BE2C (cell line): ENCODE data around the gene SMTN. TPM values are rescaled to one million over a fixed set of nuclear protein-coding genes. Genes with fewer than 3 reads are reported as not detected.

ENCODE experiments used
- DNase-seq: peaks from one replicate; pipeline ENCODE4 v3.0.0-alpha.2; 2020
- H3K27me3 ChIP-seq: fragments of 250-450 bp; sonication (Bioruptor Pico); 2 replicates; pipeline ENCODE4 v1.5.1; 2020; ENCODE audit warnings: mild to moderate bottlenecking
- H3K36me3 ChIP-seq: fragments of 250-450 bp; sonication (Bioruptor Pico); 2 replicates; pipeline ENCODE4 v1.5.1; 2020; ENCODE audit warnings: mild to moderate bottlenecking
- H3K4me1 ChIP-seq: fragments of 250-450 bp; sonication (Bioruptor Pico); 2 replicates; pipeline ENCODE4 v1.5.1; 2020
- H3K4me3 ChIP-seq: 2 replicates; pipeline ENCODE4 v1.5.1; 2011; ENCODE audit warnings: low read depth, low read length
- H3K9me3 ChIP-seq: fragments of 250-450 bp; sonication (Bioruptor Pico); 2 replicates; pipeline ENCODE4 v1.5.1; 2020
- CTCF ChIP-seq: IDR thresholded peaks from 2 replicates; pipeline ENCODE4 v1.5.1; 2012; ENCODE audit warnings: mild to moderate bottlenecking, low read depth, low read length
- polyA plus RNA-seq: library from polyadenylated mRNA; unstranded; fragments of >200 nt; gene quantifications from one replicate; pipeline ENCODE4 v1.2.1, GENCODE V29; 2012; ENCODE audit warnings: low read depth, missing spikeins; ENCODE audit not compliant: insufficient read length, insufficient read depth

The SMTN gene
- polyA plus RNA-seq, result 85.8 TPM

GRCh38 chr22:31080848-31081649 lies at the start of gene SMTN:
Gene SMTN, plus strand, starts transcription at chr22:31081318. Its CDS starts 1,941 bp downstream, at chr22:31083259.
- H3K27me3 ChIP-seq, result no peaks in the 10 kb centered on the region
- peak; percentile 95 for DNase-seq
- H3K36me3 ChIP-seq, result no peaks in the 10 kb centered on the region
- TF ChIP-seq CTCF, result no peak
- no peaks in the 10 kb centered on the region for H3K4me1 ChIP-seq
- peak within 1 kb of the TSS; percentile 77 for H3K4me3 ChIP-seq
- no peaks in the 10 kb centered on the region for H3K9me3 ChIP-seq

- H3K4me3 ChIP-seq, result no peak overlapping the region
- H3K9me3 ChIP-seq, result no peaks in the 10 kb centered on the region
- TF ChIP-seq CTCF, result peak; percentile 14
- H3K36me3 ChIP-seq, result no peaks in the 10 kb centered on the region
- H3K4me1 ChIP-seq, result no peaks in the 10 kb centered on the region
- no peaks in the 10 kb centered on the region for H3K27me3 ChIP-seq
- DNase-seq, result peak; percentile 13
These were observed 44.2 kb upstream of the SMTN start for GRCh38 chr22:31036671-31037550.

GRCh38 chr22:31038686-31039085 lies 42.4 kb upstream of the SMTN start:
- H3K4me1 ChIP-seq, result no peaks in the 10 kb centered on the region
- H3K36me3 ChIP-seq, result no peaks in the 10 kb centered on the region
- H3K27me3 ChIP-seq, result no peaks in the 10 kb centered on the region
- no peak overlapping the region for H3K4me3 ChIP-seq
- DNase-seq, result no peak
- H3K9me3 ChIP-seq, result no peaks in the 10 kb centered on the region
- TF ChIP-seq CTCF, result no peak

- no peak for TF ChIP-seq CTCF
- Histone ChIP-seq H3K4me3 (no peak overlapping the region), H3K36me3 (no peaks in the 10 kb centered on the region), H3K9me3 (no peaks in the 10 kb centered on the region), H3K27me3 (no peaks in the 10 kb centered on the region), H3K4me1 (no peaks in the 10 kb centered on the region)
- DNase-seq, result no peak
These were observed 41.7 kb upstream of the SMTN start for GRCh38 chr22:31039393-31039792.

GRCh38 chr22:31040542-31041398 lies 40.3 kb upstream of the SMTN start:
- Histone ChIP-seq H3K36me3 (no peaks in the 10 kb centered on the region), H3K27me3 (no peaks in the 10 kb centered on the region), H3K9me3 (no peaks in the 10 kb centered on the region), H3K4me1 (no peaks in the 10 kb centered on the region), H3K4me3 (no peak overlapping the region)
- TF ChIP-seq CTCF, result no peak
- DNase-seq, result no peak
